ENCODE results near the gene TMCC1.

TMCC1 gene

GRCh38 chr3:129673897-129674797 lies 219.4 kb downstream of the TMCC1 start:
- no peak for DNase-seq

GRCh38 chr3:129673012-129673411 lies 220.5 kb downstream of the TMCC1 start:
- DNase-seq = no peak

GRCh38 chr3:129672412-129672811 lies 221.1 kb downstream of the TMCC1 start:
- DNase-seq = no peak

GRCh38 chr3:129665024-129665768 lies 228.3 kb downstream of the TMCC1 start:
- no peak for DNase-seq

- no peak for DNase-seq
These were observed 229.4 kb downstream of the TMCC1 start for GRCh38 chr3:129663930-129664646.

- no peak for DNase-seq
These were observed 230.5 kb downstream of the TMCC1 start for GRCh38 chr3:129663045-129663446.

- DNase-seq = no peak
These were observed 231.3 kb downstream of the TMCC1 start for GRCh38 chr3:129662191-129662608.

GRCh38 chr3:129661766-129662165 lies 231.7 kb downstream of the TMCC1 start:
- no peak for DNase-seq

- DNase-seq = no peak
These were observed 235.2 kb downstream of the TMCC1 start for GRCh38 chr3:129658110-129658843.

GRCh38 chr3:129657261-129658046 lies 236.1 kb downstream of the TMCC1 start:
- no peak for DNase-seq

GRCh38 chr3:129656659-129657247 lies 236.8 kb downstream of the TMCC1 start:
- DNase-seq = no peak

GRCh38 chr3:129655291-129655700 lies 238.2 kb downstream of the TMCC1 start:
- no peak for DNase-seq

- no peak for DNase-seq
These were observed 239.4 kb downstream of the TMCC1 start for GRCh38 chr3:129654131-129654530.

- no peak for DNase-seq
These were observed 240.5 kb downstream of the TMCC1 start for GRCh38 chr3:129653019-129653418.

GRCh38 chr3:129651435-129652202 lies 241.9 kb downstream of the TMCC1 start:
- DNase-seq = no peak

GRCh38 chr3:129650256-129650872 lies 243.1 kb downstream of the TMCC1 start:
- DNase-seq = no peak

GRCh38 chr3:129648391-129648790 lies 245.1 kb downstream of the TMCC1 start:
- DNase-seq = no peak

- no peak for DNase-seq
These were observed 248.2 kb downstream of the TMCC1 start for GRCh38 chr3:129645286-129645685.

GRCh38 chr3:129644836-129645235 lies 248.7 kb downstream of the TMCC1 start:
- no peak for DNase-seq
